ENCODE measurements around the gene RGS10. TPM values are rescaled to one million over a fixed set of nuclear protein-coding genes. Genes with fewer than 3 reads are reported as not detected.
"Not testable (repeated sequence)": the region's sequence is repeated elsewhere in the genome, so short reads cannot be mapped to it uniquely, and the experiment has no call there.

Gene RGS10
- total RNA-seq, 2 donors from 2014 or later = 85.2 to 87.7 TPM

DNA sequence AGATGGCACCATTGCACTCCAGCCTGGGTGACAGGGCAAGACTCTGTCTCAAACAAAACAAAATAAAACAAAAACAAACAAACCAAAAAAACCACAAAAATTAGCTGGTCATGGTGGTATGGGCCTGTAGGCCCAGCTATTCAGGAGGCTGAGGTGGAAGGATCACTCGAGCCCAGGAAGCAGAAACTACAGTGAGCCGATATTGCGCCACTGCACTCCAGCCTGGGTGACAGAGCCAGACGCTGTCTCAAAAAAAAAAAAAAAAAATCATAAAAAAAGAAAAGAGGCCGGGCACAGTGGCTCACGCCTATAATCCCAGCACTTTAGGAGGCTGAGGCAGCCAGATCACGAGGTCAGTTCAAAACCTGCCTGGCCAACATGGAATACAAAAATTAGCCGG is 9.7 kb downstream of the RGS10 start:
- ATAC-seq (replicated peaks); H3K27me3 Mint-ChIP-seq; H3K27ac Mint-ChIP-seq; H3K4me3 Mint-ChIP-seq; H3K9me3 Mint-ChIP-seq: not testable (repeated sequence)
- peaks cover 41% of the 10 kb centered on the region for H3K4me1 Mint-ChIP-seq
- peaks cover 55% of the 10 kb centered on the region for H3K36me3 Mint-ChIP-seq (ENCODE audit: low read depth)

DNA sequence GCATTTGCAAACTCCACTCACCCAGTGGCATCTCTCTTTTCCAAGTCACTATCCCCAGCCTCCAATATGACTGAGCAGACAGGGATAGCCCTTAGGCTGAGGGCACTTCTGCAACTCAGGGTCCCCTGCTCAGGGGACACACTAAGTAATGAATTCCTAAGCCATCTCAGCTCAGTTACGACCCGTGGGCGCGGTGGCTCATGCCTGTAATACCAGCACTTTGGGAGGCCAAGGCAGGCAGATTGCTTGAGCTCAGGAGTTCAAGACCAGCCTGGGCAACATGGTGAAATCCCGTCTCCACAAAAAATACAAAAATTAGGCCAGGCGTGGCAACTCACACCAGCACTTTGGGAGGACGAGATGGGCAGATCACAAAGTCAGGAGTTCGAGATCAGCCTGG is 10.3 kb downstream of the RGS10 start:
- not testable (repeated sequence) for ATAC-seq (replicated peaks); H3K27ac Mint-ChIP-seq; H3K4me3 Mint-ChIP-seq; H3K9me3 Mint-ChIP-seq; H3K27me3 Mint-ChIP-seq
- Mint-ChIP-seq H3K36me3 (ENCODE audit: low read depth) (peaks cover 55% of the 10 kb centered on the region), H3K4me1 (peaks cover 36% of the 10 kb centered on the region)

- Mint-ChIP-seq H3K27me3 (no peaks in the 10 kb centered on the region), H3K36me3 (ENCODE audit: low read depth) (peaks cover 54% of the 10 kb centered on the region), H3K4me3 (no peak overlapping the region), H3K27ac (peak overlapping the region; percentile 48), H3K4me1 (peaks cover 24% of the 10 kb centered on the region), H3K9me3 (no peaks in the 10 kb centered on the region)
- ATAC-seq (replicated peaks) = no peak
Measured at GRCh38 chr10:119531067-119531466, 11.5 kb downstream of the RGS10 start.

- not testable (repeated sequence) for H3K9me3 Mint-ChIP-seq; H3K4me3 Mint-ChIP-seq; H3K27me3 Mint-ChIP-seq; ATAC-seq (replicated peaks); H3K27ac Mint-ChIP-seq
- H3K4me1 Mint-ChIP-seq = peaks cover 21% of the 10 kb centered on the region
- H3K36me3 Mint-ChIP-seq (ENCODE audit: low read depth) = peaks cover 59% of the 10 kb centered on the region
Measured at GRCh38 chr10:119528663-119529237, 13.8 kb downstream of the RGS10 start.

- H3K9me3 Mint-ChIP-seq = no peaks in the 10 kb centered on the region
- no peaks in the 10 kb centered on the region for H3K27me3 Mint-ChIP-seq
- peaks cover 73% of the 10 kb centered on the region for H3K36me3 Mint-ChIP-seq (ENCODE audit: low read depth)
- no peak overlapping the region for H3K4me3 Mint-ChIP-seq
- H3K4me1 Mint-ChIP-seq = peaks cover 17% of the 10 kb centered on the region
- H3K27ac Mint-ChIP-seq = peak overlapping the region; percentile 62
- ATAC-seq (replicated peaks) = no peak
Measured at GRCh38 chr10:119526621-119527592, 15.6 kb downstream of the RGS10 start.

GRCh38 chr10:119526149-119526548 is 16.4 kb downstream of the RGS10 start:
- no peak for ATAC-seq (replicated peaks)
- Mint-ChIP-seq H3K27ac (no peak overlapping the region), H3K36me3 (ENCODE audit: low read depth) (peaks cover 78% of the 10 kb centered on the region), H3K27me3 (no peaks in the 10 kb centered on the region), H3K9me3 (no peaks in the 10 kb centered on the region), H3K4me1 (peaks cover 9% of the 10 kb centered on the region), H3K4me3 (no peak overlapping the region)

GRCh38 chr10:119525116-119525515 is 17.4 kb downstream of the RGS10 start:
- no peak overlapping the region for H3K4me3 Mint-ChIP-seq
- H3K27me3 Mint-ChIP-seq = no peaks in the 10 kb centered on the region
- peaks cover 84% of the 10 kb centered on the region for H3K36me3 Mint-ChIP-seq (ENCODE audit: low read depth)
- ATAC-seq (replicated peaks) = no peak
- no peaks in the 10 kb centered on the region for H3K9me3 Mint-ChIP-seq
- peaks cover 7% of the 10 kb centered on the region for H3K4me1 Mint-ChIP-seq
- no peak overlapping the region for H3K27ac Mint-ChIP-seq

GRCh38 chr10:119524720-119525070 is 17.8 kb downstream of the RGS10 start:
- no peak for ATAC-seq (replicated peaks)
- H3K27ac Mint-ChIP-seq = no peak overlapping the region
- no peaks in the 10 kb centered on the region for H3K9me3 Mint-ChIP-seq
- H3K27me3 Mint-ChIP-seq = no peaks in the 10 kb centered on the region
- H3K4me3 Mint-ChIP-seq = no peak overlapping the region
- peaks cover 11% of the 10 kb centered on the region for H3K4me1 Mint-ChIP-seq
- H3K36me3 Mint-ChIP-seq (ENCODE audit: low read depth) = peaks cover 88% of the 10 kb centered on the region

GRCh38 chr10:119523895-119524719 is 18.4 kb downstream of the RGS10 start:
- no peak for ATAC-seq (replicated peaks)
- no peaks in the 10 kb centered on the region for H3K27me3 Mint-ChIP-seq
- H3K36me3 Mint-ChIP-seq (ENCODE audit: low read depth) = peaks cover 89% of the 10 kb centered on the region
- H3K4me1 Mint-ChIP-seq = peaks cover 15% of the 10 kb centered on the region
- H3K4me3 Mint-ChIP-seq = no peak overlapping the region
- H3K9me3 Mint-ChIP-seq = no peaks in the 10 kb centered on the region
- peak overlapping the region; percentile 67 for H3K27ac Mint-ChIP-seq

DNA sequence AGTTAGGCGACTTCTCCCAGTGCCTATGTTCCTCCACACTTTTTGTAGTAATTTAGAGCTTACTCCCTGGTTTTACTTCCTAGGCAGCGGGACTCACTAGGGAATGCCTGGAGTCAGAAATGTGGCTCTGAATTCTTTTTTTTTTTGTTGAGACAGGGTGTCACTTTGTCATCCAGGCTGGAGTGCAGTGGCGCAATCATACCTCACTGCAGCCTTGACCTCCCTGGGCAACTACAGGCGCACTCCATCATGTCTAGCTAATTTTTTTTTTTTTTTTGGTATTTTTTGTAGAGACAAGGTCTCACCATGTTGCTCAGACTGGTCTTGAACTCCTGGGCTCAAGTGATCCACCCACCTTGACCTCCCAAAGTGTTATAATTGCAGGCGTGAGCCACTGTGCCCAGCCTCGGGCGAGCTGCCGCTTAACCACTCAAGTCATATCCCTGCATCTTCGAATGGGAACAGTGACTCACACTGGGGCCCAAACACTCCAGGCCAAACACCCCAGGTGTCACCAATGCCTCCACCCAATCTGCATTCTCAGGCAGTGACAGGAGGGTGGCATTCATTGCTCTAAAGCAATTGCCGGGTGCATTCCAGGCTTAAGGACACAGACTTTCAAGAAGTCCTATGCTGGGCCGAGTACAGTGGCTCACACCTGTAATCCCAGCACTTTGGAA is 19.6 kb downstream of the RGS10 start:
- Mint-ChIP-seq H3K9me3 (no peaks in the 10 kb centered on the region), H3K27me3 (no peaks in the 10 kb centered on the region), H3K27ac (no peak overlapping the region), H3K4me3 (no peak overlapping the region), H3K36me3 (ENCODE audit: low read depth) (peaks cover 94% of the 10 kb centered on the region), H3K4me1 (peaks cover 20% of the 10 kb centered on the region)
- ATAC-seq (replicated peaks) = peak; percentile 65

- H3K4me3 Mint-ChIP-seq = no peak overlapping the region
- peaks cover 27% of the 10 kb centered on the region for H3K4me1 Mint-ChIP-seq
- no peak for ATAC-seq (replicated peaks)
- no peaks in the 10 kb centered on the region for H3K27me3 Mint-ChIP-seq
- peaks cover 91% of the 10 kb centered on the region for H3K36me3 Mint-ChIP-seq (ENCODE audit: low read depth)
- H3K27ac Mint-ChIP-seq = peak overlapping the region; percentile 32
- no peaks in the 10 kb centered on the region for H3K9me3 Mint-ChIP-seq
Measured at GRCh38 chr10:119521443-119522204, 20.9 kb downstream of the RGS10 start.

DNA sequence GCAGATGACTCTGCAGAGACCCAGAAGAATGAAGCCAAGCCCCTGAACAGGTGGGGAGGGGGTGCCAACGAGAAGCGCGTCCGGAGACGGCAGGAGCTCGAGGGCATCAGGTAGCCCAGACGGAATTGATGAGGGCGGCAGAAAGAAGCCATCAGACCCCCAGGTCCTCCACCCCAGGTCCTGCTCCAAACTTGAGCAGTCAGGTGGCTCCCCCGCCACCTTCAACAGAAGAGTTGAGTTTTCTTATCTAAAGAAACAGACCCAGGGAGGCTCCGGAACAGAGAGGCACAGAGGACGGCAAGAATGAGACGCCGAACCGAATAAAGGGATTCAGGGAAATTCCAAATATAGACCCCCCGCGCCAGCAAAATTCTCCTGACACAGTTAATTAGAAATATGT is 22.2 kb downstream of the RGS10 start:
- H3K36me3 Mint-ChIP-seq (ENCODE audit: low read depth) = peaks cover 88% of the 10 kb centered on the region
- ATAC-seq (replicated peaks) = no peak
- H3K27ac Mint-ChIP-seq = peak overlapping the region; percentile 44
- H3K4me3 Mint-ChIP-seq = no peak overlapping the region
- H3K4me1 Mint-ChIP-seq = peaks cover 27% of the 10 kb centered on the region
- no peaks in the 10 kb centered on the region for H3K27me3 Mint-ChIP-seq
- no peaks in the 10 kb centered on the region for H3K9me3 Mint-ChIP-seq

DNA sequence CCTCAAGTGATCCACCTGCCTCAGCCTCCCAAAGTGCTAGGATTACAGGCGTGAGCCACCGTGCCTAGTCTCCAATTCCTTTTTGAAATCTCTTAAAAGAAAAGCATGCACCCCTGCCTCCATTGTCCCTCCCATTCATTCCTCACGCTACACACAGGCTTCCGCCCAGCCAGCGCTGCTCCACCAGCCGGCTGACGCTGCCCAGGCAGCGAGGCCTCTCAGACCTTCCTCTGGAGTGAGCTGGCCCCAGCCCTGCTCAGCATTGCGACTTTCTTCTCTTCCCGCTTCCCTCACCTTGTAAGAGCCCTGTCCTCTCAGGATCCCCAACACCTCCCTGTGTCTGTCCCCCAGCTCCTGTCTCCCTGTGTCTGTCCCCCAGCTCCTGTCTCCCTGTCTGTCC is 23.6 kb downstream of the RGS10 start:
- Mint-ChIP-seq H3K36me3 (ENCODE audit: low read depth) (peaks cover 88% of the 10 kb centered on the region), H3K4me1 (peaks cover 25% of the 10 kb centered on the region), H3K27ac (peak overlapping the region; percentile 74), H3K9me3 (no peaks in the 10 kb centered on the region), H3K4me3 (peak overlapping the region; percentile 73), H3K27me3 (no peaks in the 10 kb centered on the region)
- no peak for ATAC-seq (replicated peaks)

Measured in activated T-helper 17 cell treated with anti-CD3 and anti-CD28 coated beads, Interleukin-2, amount 50 U/mL, for 72 hours (primary cell).